CD8-positive, alpha-beta memory T cell (primary cell): ENCODE results near the gene FTO. TPM values are rescaled to one million over a fixed set of nuclear protein-coding genes. Genes with fewer than 3 reads are reported as not detected.

Experiments
- CTCF ChIA-PET: fragments of 350-600 bp; sonication (Branson Sonifier 250); formaldehyde crosslinking; loops from one replicate; lab custom pipeline; 2021; ENCODE audit warnings: antibody characterized with exemption; lab: Charles Lee
- POLR2A ChIA-PET: fragments of 350-600 bp; sonication (Branson Sonifier 250); formaldehyde crosslinking; loops from one replicate; lab custom pipeline; 2021; ENCODE audit warnings: antibody characterized with exemption; lab: Charles Lee
- DNase-seq, 5 donors: peaks; one replicate each; pipeline versions ENCODE4 v3.0.0 to v3.0.0-alpha.2; 2020 to 2022; ENCODE audit warnings: mixed read lengths in 1 of 5
- H3K27ac ChIP-seq: one replicate; pipeline ENCODE4 v1.7.0; 2013; ENCODE audit warnings: low read depth, mild to moderate bottlenecking, low read length, moderate library complexity
- H3K27me3 ChIP-seq: 2 replicates; pipeline ENCODE4 v1.7.0; 2013; ENCODE audit warnings: low read length, mild to moderate bottlenecking; ENCODE audit not compliant: insufficient read depth, poor library complexity, severe bottlenecking
- H3K36me3 ChIP-seq: 2 replicates; pipeline ENCODE4 v1.7.0; 2013; ENCODE audit warnings: mild to moderate bottlenecking, low read length, moderate library complexity; ENCODE audit not compliant: insufficient read depth
- H3K4me1 ChIP-seq: 2 replicates; pipeline ENCODE4 v1.7.0; 2013; ENCODE audit warnings: mild to moderate bottlenecking, low read length, moderate library complexity; ENCODE audit not compliant: insufficient read depth
- H3K4me3 ChIP-seq: 2 replicates; pipeline ENCODE4 v1.7.0; 2013; ENCODE audit warnings: mild to moderate bottlenecking, low read length
- H3K9me3 ChIP-seq: 2 replicates; pipeline ENCODE4 v1.7.0; 2013; ENCODE audit warnings: mild to moderate bottlenecking, low read length
- H3K27ac Mint-ChIP-seq, 8 donors: one replicate each; pipeline ENCODE4 v1.8.0; 2020 to 2021; ENCODE audit warnings: mixed read lengths in 8 of 8, mild to moderate bottlenecking in 6 of 8, inconsistent platforms in 3 of 8, moderate library complexity in 3 of 8
- H3K27me3 Mint-ChIP-seq, 2 donors: one replicate each; pipeline ENCODE4 v1.8.0; 2020 to 2021; ENCODE audit warnings: mixed read lengths in 2 of 2, mild to moderate bottlenecking in 1 of 2, moderate library complexity in 1 of 2
- H3K36me3 Mint-ChIP-seq, 3 donors: one replicate each; pipeline ENCODE4 v1.8.0; 2020 to 2021; ENCODE audit warnings: mixed read lengths in 3 of 3, inconsistent platforms in 1 of 3, mild to moderate bottlenecking in 1 of 3
- H3K4me1 Mint-ChIP-seq, 3 donors: one replicate each; pipeline ENCODE4 v1.8.0; 2020 to 2021; ENCODE audit warnings: mixed read lengths in 3 of 3, inconsistent platforms in 1 of 3, mild to moderate bottlenecking in 1 of 3
- H3K4me3 Mint-ChIP-seq, 7 donors: one replicate each; pipeline ENCODE4 v1.8.0; 2020 to 2021; ENCODE audit warnings: mixed read lengths in 7 of 7, mild to moderate bottlenecking in 6 of 7, moderate library complexity in 4 of 7, inconsistent platforms in 2 of 7
- H3K9me3 Mint-ChIP-seq, 5 donors: one replicate each; pipeline ENCODE4 v1.8.0; 2020 to 2022; ENCODE audit warnings: mixed read lengths in 5 of 5, mild to moderate bottlenecking in 3 of 5, moderate library complexity in 2 of 5, inconsistent platforms in 1 of 5
- polyA plus RNA-seq: library from polyadenylated mRNA; unstranded; fragments of 300-500 nt; fragmentation: Illumina TruSeq; gene quantifications from one replicate; pipeline ENCODE4 v1.2.3, GENCODE V29; 2021
- total RNA-seq, 2 experiments: library from RNA; stranded (reverse); gene quantifications; one replicate each; pipeline ENCODE4 v1.2.3, GENCODE V29; 2021

Gene FTO
- total and polyA plus RNA-seq, 3 experiments from 2014 or later, result 54.5 to 77.8 (median 56.0) TPM

GRCh38 chr16:54006693-54007092, 302.7 kb downstream of the FTO start:
- ChIA-PET CTCF (no interaction called here), POLR2A (no interaction called here)
- Histone ChIP-seq H3K4me1 (no peaks in the 10 kb centered on the region), H3K9me3 (no peaks in the 10 kb centered on the region), H3K27me3 (no peaks in the 10 kb centered on the region), H3K27ac (no peak overlapping the region), H3K4me3 (no peak overlapping the region), H3K36me3 (no peaks in the 10 kb centered on the region)
- Mint-ChIP-seq H3K36me3 (peaks cover 8 to 41% (median 32%) of the 10 kb centered on the region in 3 donors), H3K27ac (peak overlapping the region in 1 of 8 donors; percentile 57), H3K9me3 (peaks cover 0 to 9% (median 1%) of the 10 kb centered on the region in 5 donors), H3K4me3 (no peak overlapping the region), H3K27me3 (no peaks in the 10 kb centered on the region), H3K4me1 (no peaks in the 10 kb centered on the region)
- DNase-seq, result no peak

GRCh38 chr16:54007504-54007903, 303.5 kb downstream of the FTO start:
- H3K4me1 Mint-ChIP-seq, result no peaks in the 10 kb centered on the region
- no peaks in the 10 kb centered on the region for H3K27me3 Mint-ChIP-seq
- Histone ChIP-seq H3K27me3 (no peaks in the 10 kb centered on the region), H3K4me3 (no peak overlapping the region), H3K36me3 (no peaks in the 10 kb centered on the region), H3K27ac (no peak overlapping the region), H3K9me3 (no peaks in the 10 kb centered on the region), H3K4me1 (no peaks in the 10 kb centered on the region)
- peaks cover 0 to 12% (median 7%) of the 10 kb centered on the region in 5 donors for H3K9me3 Mint-ChIP-seq
- H3K27ac Mint-ChIP-seq, result no peak overlapping the region
- CTCF ChIA-PET, result interaction anchor here (1.2 kb wide), 1 partner anchor 10 kb away, joined by 3 read pairs; no protein-coding TSS in a partner anchor
- H3K36me3 Mint-ChIP-seq, result peaks cover 6 to 48% (median 34%) of the 10 kb centered on the region in 3 donors
- H3K4me3 Mint-ChIP-seq, result no peak overlapping the region
- POLR2A ChIA-PET, result no interaction called here
- DNase-seq, result no peak

- Histone ChIP-seq H3K4me3 (no peak overlapping the region), H3K4me1 (no peaks in the 10 kb centered on the region), H3K9me3 (no peaks in the 10 kb centered on the region), H3K27ac (no peak overlapping the region), H3K27me3 (no peaks in the 10 kb centered on the region), H3K36me3 (no peaks in the 10 kb centered on the region)
- no peaks in the 10 kb centered on the region for H3K27me3 Mint-ChIP-seq
- peaks cover 12 to 61% (median 45%) of the 10 kb centered on the region in 3 donors for H3K36me3 Mint-ChIP-seq
- POLR2A ChIA-PET, result no interaction called here
- no peak overlapping the region for H3K4me3 Mint-ChIP-seq
- H3K9me3 Mint-ChIP-seq, result peaks cover 0 to 12% (median 7%) of the 10 kb centered on the region in 5 donors
- DNase-seq, result no peak
- H3K27ac Mint-ChIP-seq, result no peak overlapping the region
- H3K4me1 Mint-ChIP-seq, result no peaks in the 10 kb centered on the region
- CTCF ChIA-PET, result no interaction called here
These were observed 305.7 kb downstream of the FTO start for GRCh38 chr16:54009464-54010176.

- H3K9me3 Mint-ChIP-seq, result peaks cover 0 to 12% (median 7%) of the 10 kb centered on the region in 5 donors
- CTCF ChIA-PET, result no interaction called here
- DNase-seq, result no peak
- no peak overlapping the region for H3K27ac Mint-ChIP-seq
- POLR2A ChIA-PET, result no interaction called here
- Histone ChIP-seq H3K27ac (no peak overlapping the region), H3K9me3 (no peaks in the 10 kb centered on the region), H3K4me1 (no peaks in the 10 kb centered on the region), H3K27me3 (no peaks in the 10 kb centered on the region), H3K4me3 (no peak overlapping the region), H3K36me3 (no peaks in the 10 kb centered on the region)
- H3K4me1 Mint-ChIP-seq, result no peaks in the 10 kb centered on the region
- peaks cover 24 to 58% (median 27%) of the 10 kb centered on the region in 3 donors for H3K36me3 Mint-ChIP-seq
- no peak overlapping the region for H3K4me3 Mint-ChIP-seq
- no peaks in the 10 kb centered on the region for H3K27me3 Mint-ChIP-seq
These were observed 311.2 kb downstream of the FTO start for GRCh38 chr16:54015147-54015546.

- Mint-ChIP-seq H3K27me3 (no peaks in the 10 kb centered on the region), H3K27ac (no peak overlapping the region), H3K36me3 (peaks cover 7 to 49% (median 16%) of the 10 kb centered on the region in 3 donors), H3K4me1 (no peaks in the 10 kb centered on the region), H3K9me3 (peaks cover 0 to 4% (median 0%) of the 10 kb centered on the region in 5 donors), H3K4me3 (no peak overlapping the region)
- POLR2A ChIA-PET, result no interaction called here
- CTCF ChIA-PET, result no interaction called here
- H3K4me3 ChIP-seq, result no peak overlapping the region
- no peaks in the 10 kb centered on the region for H3K36me3 ChIP-seq
- DNase-seq, result no peak
- H3K4me1 ChIP-seq, result no peaks in the 10 kb centered on the region
- H3K27me3 ChIP-seq, result no peaks in the 10 kb centered on the region
- H3K27ac ChIP-seq, result no peak overlapping the region
- H3K9me3 ChIP-seq, result no peaks in the 10 kb centered on the region
These were observed 318.4 kb downstream of the FTO start for GRCh38 chr16:54022362-54022761.

- H3K4me1 ChIP-seq, result no peaks in the 10 kb centered on the region
- DNase-seq, result no peak
- H3K4me1 Mint-ChIP-seq, result no peaks in the 10 kb centered on the region
- no peak overlapping the region for H3K27ac Mint-ChIP-seq
- H3K36me3 Mint-ChIP-seq, result peaks cover 19 to 68% (median 28%) of the 10 kb centered on the region in 3 donors
- no peaks in the 10 kb centered on the region for H3K27me3 ChIP-seq
- no peaks in the 10 kb centered on the region for H3K36me3 ChIP-seq
- ChIA-PET CTCF (no interaction called here), POLR2A (no interaction called here)
- H3K27ac ChIP-seq, result no peak overlapping the region
- H3K4me3 Mint-ChIP-seq, result no peak overlapping the region
- no peaks in the 10 kb centered on the region for H3K9me3 ChIP-seq
- H3K9me3 Mint-ChIP-seq, result peaks cover 0 to 27% (median 4%) of the 10 kb centered on the region in 5 donors
- no peaks in the 10 kb centered on the region for H3K27me3 Mint-ChIP-seq
- H3K4me3 ChIP-seq, result no peak overlapping the region
These were observed 322.5 kb downstream of the FTO start for GRCh38 chr16:54026456-54026855.

- no peaks in the 10 kb centered on the region for H3K9me3 ChIP-seq
- ChIA-PET POLR2A (no interaction called here), CTCF (no interaction called here)
- H3K27me3 ChIP-seq, result no peaks in the 10 kb centered on the region
- peaks cover 20 to 72% (median 28%) of the 10 kb centered on the region in 3 donors for H3K36me3 Mint-ChIP-seq
- H3K27ac Mint-ChIP-seq, result no peak overlapping the region
- H3K27ac ChIP-seq, result no peak overlapping the region
- DNase-seq, result no peak
- H3K9me3 Mint-ChIP-seq, result peaks cover 0 to 32% (median 4%) of the 10 kb centered on the region in 5 donors
- H3K4me1 Mint-ChIP-seq, result no peaks in the 10 kb centered on the region
- no peaks in the 10 kb centered on the region for H3K36me3 ChIP-seq
- no peak overlapping the region for H3K4me3 Mint-ChIP-seq
- H3K4me1 ChIP-seq, result no peaks in the 10 kb centered on the region
- H3K27me3 Mint-ChIP-seq, result no peaks in the 10 kb centered on the region
- H3K4me3 ChIP-seq, result no peak overlapping the region
These were observed 323.1 kb downstream of the FTO start for GRCh38 chr16:54027062-54027461.

- Histone ChIP-seq H3K36me3 (no peaks in the 10 kb centered on the region), H3K27me3 (no peaks in the 10 kb centered on the region), H3K4me3 (no peak overlapping the region), H3K27ac (no peak overlapping the region), H3K9me3 (no peaks in the 10 kb centered on the region), H3K4me1 (no peaks in the 10 kb centered on the region)
- H3K27me3 Mint-ChIP-seq, result no peaks in the 10 kb centered on the region
- H3K4me1 Mint-ChIP-seq, result no peaks in the 10 kb centered on the region
- ChIA-PET POLR2A (no interaction called here), CTCF (no interaction called here)
- H3K36me3 Mint-ChIP-seq, result peaks cover 21 to 70% (median 27%) of the 10 kb centered on the region in 3 donors
- H3K9me3 Mint-ChIP-seq, result peaks cover 0 to 32% (median 4%) of the 10 kb centered on the region in 5 donors
- no peak for DNase-seq
- no peak overlapping the region for H3K4me3 Mint-ChIP-seq
- no peak overlapping the region for H3K27ac Mint-ChIP-seq
These were observed 323.6 kb downstream of the FTO start for GRCh38 chr16:54027558-54027957.
